Activated CD8-positive, alpha-beta memory T cell treated with anti-CD3 and anti-CD28 coated beads, Interleukin-2, amount 10 ng/mL, durations not matched to agents 7 days and 5 days (primary cell): ENCODE measurements around the gene NGEF. TPM values are rescaled to one million over a fixed set of nuclear protein-coding genes. Genes with fewer than 3 reads are reported as not detected.
"Not testable (repeated sequence)": the region's sequence is repeated elsewhere in the genome, so short reads cannot be mapped to it uniquely, and the experiment has no call there.

Source experiments
- ATAC-seq: fragments of 150-1000 bp; cut with Tn5 transposase; one replicate; pipeline ENCODE4 v1.10.0; 2021; ENCODE audit warnings: moderate library complexity
- CTCF ChIA-PET: fragments of 350-600 bp; sonication (Branson Sonifier 250); formaldehyde crosslinking; loops from one replicate; lab custom pipeline; 2021; ENCODE audit warnings: antibody characterized with exemption; lab: Charles Lee
- DNase-seq: peaks from one replicate; pipeline ENCODE4 v3.0.0-alpha.2; 2020
- H3K27ac Mint-ChIP-seq: one replicate; pipeline ENCODE4 v1.8.0; 2021; ENCODE audit warnings: mild to moderate bottlenecking, mixed read lengths
- H3K27me3 Mint-ChIP-seq: one replicate; pipeline ENCODE4 v1.8.0; 2021; ENCODE audit warnings: mixed read lengths
- H3K36me3 Mint-ChIP-seq: one replicate; pipeline ENCODE4 v1.8.0; 2021; ENCODE audit warnings: mild to moderate bottlenecking, mixed read lengths
- H3K4me1 Mint-ChIP-seq: one replicate; pipeline ENCODE4 v1.8.0; 2021; ENCODE audit warnings: mixed read lengths
- H3K4me3 Mint-ChIP-seq: one replicate; pipeline ENCODE4 v1.8.0; 2021; ENCODE audit warnings: mild to moderate bottlenecking, moderate library complexity, mixed read lengths
- H3K9me3 Mint-ChIP-seq: one replicate; pipeline ENCODE4 v1.8.0; 2022; ENCODE audit warnings: low read depth, mixed read lengths
- total RNA-seq, 2 experiments: library from RNA; stranded (reverse); gene quantifications; one replicate each; pipeline ENCODE4 v1.2.3, GENCODE V29; 2021

NGEF gene
- total RNA-seq, 2 experiments from 2014 or later: not detected

- Mint-ChIP-seq H3K4me3 (no peak overlapping the region), H3K4me1 (peaks cover 10% of the 10 kb centered on the region), H3K27ac (no peak overlapping the region), H3K9me3 (no peaks in the 10 kb centered on the region), H3K27me3 (peaks cover 61% of the 10 kb centered on the region), H3K36me3 (peaks cover 1% of the 10 kb centered on the region)
- CTCF ChIA-PET: no interaction called here
- DNase-seq: no peak
- no peak for ATAC-seq
Measured at GRCh38 chr2:232927032-232927792, 85.8 kb downstream of the NGEF start.

DNA sequence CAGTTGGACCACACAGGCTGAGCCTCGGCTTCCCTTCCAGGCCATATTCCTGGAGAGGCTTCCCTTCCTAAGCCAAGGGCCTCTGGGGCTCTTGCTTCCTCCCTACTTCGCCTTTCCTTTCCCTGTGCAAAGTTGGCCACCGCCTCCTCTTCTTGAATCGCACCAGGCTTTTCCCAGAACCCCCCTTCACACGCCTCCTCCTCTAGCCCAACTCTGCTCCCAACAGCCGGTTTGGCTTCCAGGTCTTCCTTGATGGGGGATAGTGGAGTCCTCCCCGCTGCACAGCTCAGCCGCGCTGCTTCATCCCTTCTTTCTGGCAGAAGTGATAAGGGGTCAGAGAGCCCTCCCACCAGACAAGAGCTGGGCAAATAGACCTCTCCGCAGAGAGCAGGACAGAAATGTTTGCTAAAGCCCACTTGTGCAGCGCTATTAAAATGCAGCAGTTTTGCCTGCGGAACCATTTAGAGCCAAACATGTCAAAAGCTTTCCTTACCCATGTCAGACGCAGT lies 86.6 kb downstream of the NGEF start:
- ATAC-seq: no peak

DNA sequence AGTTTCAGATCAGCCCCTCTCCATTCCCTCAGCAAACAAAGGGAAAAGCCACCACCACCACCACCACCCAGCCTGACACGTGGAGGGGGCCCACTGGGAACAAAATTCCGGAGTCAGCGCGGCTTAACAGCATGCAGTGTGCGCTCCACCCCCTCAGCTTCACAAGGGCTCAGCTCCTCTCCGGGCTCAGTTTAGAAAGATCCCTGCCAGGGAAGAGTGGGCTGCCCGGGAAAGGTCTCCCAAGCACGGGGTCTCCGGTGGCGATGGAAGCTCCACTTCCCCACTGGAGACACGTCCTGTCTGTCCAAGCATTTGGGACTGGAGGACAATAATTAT lies 87.3 kb downstream of the NGEF start:
- H3K27me3 Mint-ChIP-seq: peaks cover 57% of the 10 kb centered on the region
- H3K27ac Mint-ChIP-seq: no peak overlapping the region

More for the DNA sequence above, 86.6 kb downstream of the NGEF start:
- Mint-ChIP-seq H3K27ac (no peak overlapping the region), H3K27me3 (peaks cover 61% of the 10 kb centered on the region), H3K36me3 (peaks cover 1% of the 10 kb centered on the region), H3K4me1 (peaks cover 10% of the 10 kb centered on the region), H3K9me3 (no peaks in the 10 kb centered on the region), H3K4me3 (no peak overlapping the region)
- CTCF ChIA-PET: interaction anchor here (1.6 kb wide), 1 partner anchor 103 kb away, joined by 5 read pairs; no protein-coding TSS in a partner anchor
- DNase-seq: no peak

DNA sequence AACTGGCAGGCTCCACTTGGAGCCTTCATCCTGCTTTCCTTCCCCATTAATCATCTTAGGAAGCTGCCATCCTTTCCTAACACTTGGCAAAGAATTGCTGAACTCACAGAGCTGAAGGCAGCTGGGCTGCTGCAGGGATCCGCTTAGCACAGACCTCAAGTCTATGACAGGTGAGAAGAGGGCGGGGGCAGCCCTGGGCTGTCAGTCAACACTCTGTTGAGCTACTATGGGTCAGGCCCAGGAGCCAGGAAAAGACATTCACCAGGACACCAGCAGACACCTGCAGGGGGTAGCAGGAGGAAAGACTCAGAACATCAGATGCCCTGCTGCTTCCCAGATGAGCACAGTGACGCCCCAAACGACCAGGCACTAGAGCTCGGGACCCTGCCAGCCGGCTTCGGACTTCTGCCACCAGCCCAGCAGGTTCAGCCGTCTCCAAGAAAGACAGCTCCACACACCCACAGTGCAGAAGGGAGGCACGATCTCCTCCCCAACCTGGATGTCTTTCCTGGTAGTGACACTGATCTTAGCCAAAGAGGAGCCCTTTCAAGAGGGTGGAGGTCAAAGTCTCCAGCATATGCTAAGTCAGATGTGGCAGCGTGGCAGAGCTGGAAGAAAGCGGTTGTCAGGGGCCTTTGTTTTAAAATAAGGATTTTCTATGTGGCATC lies 87.8 kb downstream of the NGEF start:
- DNase-seq (no peak), ATAC-seq (no peak)
- peaks cover 55% of the 10 kb centered on the region for H3K27me3 Mint-ChIP-seq
- H3K9me3 Mint-ChIP-seq: no peaks in the 10 kb centered on the region
- no peak overlapping the region for H3K27ac Mint-ChIP-seq
- peaks cover 1% of the 10 kb centered on the region for H3K36me3 Mint-ChIP-seq
- CTCF ChIA-PET: interaction anchor here (0.7 to 1.6 kb wide), 2 partner anchors 11 to 104 kb away, joined by 3 to 5 read pairs; no protein-coding TSS in a partner anchor
- peaks cover 10% of the 10 kb centered on the region for H3K4me1 Mint-ChIP-seq
- no peak overlapping the region for H3K4me3 Mint-ChIP-seq

More for the DNA sequence above, 87.3 kb downstream of the NGEF start:
- H3K36me3 Mint-ChIP-seq: peaks cover 1% of the 10 kb centered on the region
- no peak overlapping the region for H3K4me3 Mint-ChIP-seq
- CTCF ChIA-PET: interaction anchor here (0.5 to 1.6 kb wide), 3 partner anchors 11 to 863 kb away, joined by 3 to 5 read pairs (median 4); no protein-coding TSS in a partner anchor
- ATAC-seq: no peak
- peaks cover 10% of the 10 kb centered on the region for H3K4me1 Mint-ChIP-seq
- H3K9me3 Mint-ChIP-seq: no peaks in the 10 kb centered on the region
- no peak for DNase-seq

DNA sequence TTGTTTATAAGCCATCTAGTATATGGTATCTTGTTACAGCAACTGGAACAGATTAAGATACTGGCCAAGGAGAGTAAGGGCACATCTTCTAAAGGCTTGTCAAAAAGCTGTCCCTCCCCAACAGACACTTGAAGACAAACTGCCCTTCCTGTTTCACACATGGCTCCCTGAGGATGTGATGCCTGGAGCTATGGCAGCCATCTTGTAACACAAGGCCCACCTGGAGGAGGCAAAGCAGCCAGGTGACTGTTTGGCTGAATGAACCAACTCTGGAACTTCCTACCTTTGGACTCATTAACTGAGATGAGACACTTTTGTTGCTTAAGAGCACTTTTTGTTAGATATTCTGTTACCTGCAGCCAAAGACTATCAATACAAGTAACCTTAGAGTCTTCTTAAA lies 88.6 kb downstream of the NGEF start:
- peaks cover 10% of the 10 kb centered on the region for H3K4me1 Mint-ChIP-seq
- CTCF ChIA-PET: no interaction called here
- H3K27ac Mint-ChIP-seq: no peak overlapping the region
- peaks cover 53% of the 10 kb centered on the region for H3K27me3 Mint-ChIP-seq
- no peak overlapping the region for H3K4me3 Mint-ChIP-seq
- no peaks in the 10 kb centered on the region for H3K9me3 Mint-ChIP-seq
- H3K36me3 Mint-ChIP-seq: peaks cover 1% of the 10 kb centered on the region
- ATAC-seq: no peak
- no peak for DNase-seq

DNA sequence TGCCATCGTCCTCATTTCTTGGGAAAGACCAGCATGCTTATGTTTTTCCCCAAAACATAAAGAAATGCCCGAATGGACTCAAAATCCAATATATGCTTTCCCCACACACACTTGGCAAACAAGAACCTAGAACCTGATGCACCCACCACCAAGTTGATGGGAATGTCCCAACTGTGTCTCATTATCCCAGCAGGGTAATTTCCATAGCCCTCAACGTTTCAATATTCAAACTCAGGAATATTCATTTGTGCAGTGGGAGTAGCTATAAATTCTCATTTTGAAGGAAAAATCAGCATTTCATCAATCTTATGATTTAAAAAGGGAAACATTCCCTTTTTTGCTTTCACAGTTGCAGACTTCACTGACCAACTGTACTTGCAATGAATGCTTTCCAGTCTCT lies 92.3 kb downstream of the NGEF start:
- Mint-ChIP-seq H3K4me1 (no peaks in the 10 kb centered on the region), H3K4me3 (no peak overlapping the region), H3K27ac (no peak overlapping the region), H3K27me3 (peaks cover 53% of the 10 kb centered on the region), H3K36me3 (no peaks in the 10 kb centered on the region), H3K9me3 (no peaks in the 10 kb centered on the region)
- no peak for ATAC-seq
- DNase-seq: no peak
- CTCF ChIA-PET: no interaction called here

DNA sequence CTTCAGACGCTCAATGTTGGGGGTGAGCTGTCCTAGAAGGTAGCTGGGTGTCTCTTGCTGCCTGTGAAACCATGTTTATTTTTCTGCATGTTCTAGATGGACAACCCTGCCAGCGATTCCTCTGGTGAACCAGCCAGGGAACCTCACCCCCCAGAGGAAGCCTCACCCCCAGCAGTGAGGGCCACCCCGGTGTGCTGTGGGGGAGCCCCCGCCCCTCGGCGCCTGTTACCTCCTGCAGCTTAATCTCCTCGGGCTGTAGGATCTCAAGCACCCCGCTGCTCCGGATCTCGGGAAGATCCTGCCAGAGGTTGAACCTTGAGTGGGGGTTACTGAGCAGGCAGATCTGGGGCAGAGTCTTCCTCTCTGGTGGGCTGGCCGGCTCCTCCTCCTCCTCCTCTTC lies 93.0 kb downstream of the NGEF start:
- Mint-ChIP-seq H3K4me3 (no peak overlapping the region), H3K36me3 (no peaks in the 10 kb centered on the region), H3K4me1 (no peaks in the 10 kb centered on the region), H3K9me3 (no peaks in the 10 kb centered on the region), H3K27ac (no peak overlapping the region), H3K27me3 (peaks cover 49% of the 10 kb centered on the region)
- ATAC-seq (no peak), DNase-seq (no peak)
- CTCF ChIA-PET: no interaction called here

DNA sequence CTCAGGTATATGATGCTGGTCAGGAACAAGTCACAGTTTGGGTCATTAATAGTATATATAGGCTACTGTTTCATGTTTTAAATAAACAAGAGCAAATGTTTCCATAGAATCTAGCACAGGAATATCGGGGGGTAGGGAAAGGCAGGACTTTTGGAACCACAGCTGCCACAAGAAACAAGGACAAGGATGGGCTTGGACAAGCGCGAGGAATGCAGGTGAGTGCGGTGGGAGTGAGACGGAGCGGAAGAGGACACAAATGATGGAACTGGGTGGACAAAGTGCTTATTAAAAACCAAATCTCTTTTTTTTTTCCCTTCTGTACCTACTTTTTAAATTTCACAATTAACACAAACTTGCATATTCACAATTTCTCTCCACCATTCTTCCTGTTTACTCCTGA lies 93.9 kb downstream of the NGEF start:
- no peak for DNase-seq
- Mint-ChIP-seq H3K4me1 (no peaks in the 10 kb centered on the region), H3K36me3 (no peaks in the 10 kb centered on the region), H3K27me3 (peaks cover 41% of the 10 kb centered on the region), H3K27ac (no peak overlapping the region), H3K9me3 (no peaks in the 10 kb centered on the region), H3K4me3 (no peak overlapping the region)
- CTCF ChIA-PET: no interaction called here
- ATAC-seq: no peak

DNA sequence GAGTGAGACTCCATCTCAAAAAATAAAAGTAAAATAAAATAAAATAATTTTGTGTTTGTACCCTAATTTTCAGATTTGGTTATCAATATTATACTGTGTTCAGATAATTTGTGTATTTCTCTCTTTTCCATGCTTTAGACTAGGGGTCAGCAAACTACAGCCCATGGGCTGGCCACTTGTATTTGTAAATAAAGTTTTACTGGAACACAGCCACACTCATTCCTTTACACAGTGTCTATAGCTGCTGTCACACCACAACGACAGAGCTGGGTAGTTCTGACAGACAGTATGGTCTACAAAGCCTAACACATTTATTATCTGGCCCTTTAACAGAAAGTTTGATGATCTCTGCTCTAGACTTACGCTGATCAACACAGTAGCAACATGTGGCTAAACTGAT lies 99.2 kb downstream of the NGEF start:
- H3K4me1 Mint-ChIP-seq: no peaks in the 10 kb centered on the region
- ATAC-seq (no peak), DNase-seq (no peak)
- H3K9me3 Mint-ChIP-seq: peaks cover 7% of the 10 kb centered on the region
- CTCF ChIA-PET: no interaction called here
- H3K27me3 Mint-ChIP-seq: peaks cover 55% of the 10 kb centered on the region
- no peaks in the 10 kb centered on the region for H3K36me3 Mint-ChIP-seq
- H3K27ac Mint-ChIP-seq: no peak overlapping the region
- H3K4me3 Mint-ChIP-seq: no peak overlapping the region

- no peaks in the 10 kb centered on the region for H3K36me3 Mint-ChIP-seq
- H3K4me1 Mint-ChIP-seq: no peaks in the 10 kb centered on the region
- H3K27me3 Mint-ChIP-seq: peaks cover 52% of the 10 kb centered on the region
- H3K9me3 Mint-ChIP-seq: peaks cover 7% of the 10 kb centered on the region
- H3K4me3 Mint-ChIP-seq: no peak overlapping the region
- ATAC-seq: no peak
- DNase-seq: no peak
- H3K27ac Mint-ChIP-seq: no peak overlapping the region
- CTCF ChIA-PET: no interaction called here
Measured at GRCh38 chr2:232911712-232912277, 101.3 kb downstream of the NGEF start.

GRCh38 chr2:232910376-232910775 lies 102.7 kb downstream of the NGEF start:
- CTCF ChIA-PET: no interaction called here
- Mint-ChIP-seq H3K27me3 (peaks cover 43% of the 10 kb centered on the region), H3K9me3 (peaks cover 7% of the 10 kb centered on the region), H3K4me3 (no peak overlapping the region), H3K36me3 (no peaks in the 10 kb centered on the region), H3K27ac (no peak overlapping the region), H3K4me1 (no peaks in the 10 kb centered on the region)
- ATAC-seq: no peak
- DNase-seq: no peak

- CTCF ChIA-PET: no interaction called here
- H3K9me3 Mint-ChIP-seq: peaks cover 7% of the 10 kb centered on the region
- H3K4me3 Mint-ChIP-seq: no peak overlapping the region
- DNase-seq (no peak), ATAC-seq (no peak)
- H3K27me3 Mint-ChIP-seq: peaks cover 36% of the 10 kb centered on the region
- H3K4me1 Mint-ChIP-seq: no peaks in the 10 kb centered on the region
- H3K27ac Mint-ChIP-seq: no peak overlapping the region
- no peaks in the 10 kb centered on the region for H3K36me3 Mint-ChIP-seq
Measured at GRCh38 chr2:232908695-232909094, 104.4 kb downstream of the NGEF start.

DNA sequence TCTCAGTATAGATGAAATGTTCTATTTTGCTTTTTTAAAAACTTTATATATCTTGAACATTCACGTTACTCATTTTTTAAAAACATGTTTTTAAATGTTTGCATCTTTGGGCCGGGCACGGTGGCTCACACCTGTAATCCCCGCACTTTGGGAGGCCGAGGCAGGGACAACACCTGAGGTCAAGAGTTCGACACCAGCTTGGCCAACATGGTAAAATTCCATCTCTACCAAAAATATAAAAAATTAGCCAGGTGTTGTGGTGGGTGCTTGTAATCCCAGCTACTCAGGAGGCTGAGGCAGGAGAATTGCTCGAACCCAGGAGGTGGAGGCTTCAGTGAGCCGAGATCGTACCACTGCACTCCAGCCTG lies 105.4 kb downstream of the NGEF start:
- ATAC-seq, H3K36me3 Mint-ChIP-seq, H3K9me3 Mint-ChIP-seq, H3K27ac Mint-ChIP-seq, H3K4me1 Mint-ChIP-seq, H3K4me3 Mint-ChIP-seq, DNase-seq, CTCF ChIA-PET: not testable (repeated sequence)
- peaks cover 31% of the 10 kb centered on the region for H3K27me3 Mint-ChIP-seq
